Testis (tissue), 3 donors: ENCODE data around the gene ANKRD28. TPM values are rescaled to one million over a fixed set of nuclear protein-coding genes. Genes with fewer than 3 reads are reported as not detected.
A peak's percentile ranks its signal among the peaks of the same experiment; 100 is the strongest.

Source experiments
- DNase-seq: peaks from one replicate; pipeline ENCODE4 v3.0.0-alpha.2; 2019
- H3K27ac ChIP-seq, 2 donors: fragments of 200-600 bp; sonication (generic); one replicate each; pipeline ENCODE4 v1.5.1; 2019
- H3K27me3 ChIP-seq: fragments of 200-600 bp; sonication (generic); one replicate; pipeline ENCODE4 v1.5.1; 2019
- H3K36me3 ChIP-seq: fragments of 200-600 bp; sonication (generic); one replicate; pipeline ENCODE4 v1.5.1; 2017; ENCODE audit warnings: low read depth; ENCODE audit errors: missing control alignments
- H3K4me1 ChIP-seq: fragments of 200-600 bp; sonication (generic); one replicate; pipeline ENCODE4 v1.5.1; 2019
- H3K4me3 ChIP-seq, 2 donors: fragments of 200-600 bp; sonication (generic); one replicate each; pipeline ENCODE4 v1.5.1; 2017 to 2019
- H3K9me3 ChIP-seq: fragments of 200-600 bp; sonication (generic); one replicate; pipeline ENCODE4 v1.5.1; 2017
- CTCF ChIP-seq, 3 experiments: fragments of 450-650 bp in 2 of 3; fragments of 200-600 bp in 1 of 3; sonication (generic) in 1 of 3; IDR thresholded peaks; one replicate each; pipeline ENCODE4 v1.5.1; 2016 to 2019; ENCODE audit warnings: antibody characterized with exemption in 3 of 3, mild to moderate bottlenecking in 2 of 3, moderate library complexity in 1 of 3
- POLR2A ChIP-seq: fragments of 450-650 bp; IDR thresholded peaks from one replicate; pipeline ENCODE4 v1.6.1; 2017; ENCODE audit warnings: antibody characterized with exemption, mild to moderate bottlenecking, moderate library complexity
- WGBS, 2 donors: methylation state at CpG; one replicate each; pipeline ENCODE4 v1.1.5; 2018; 5-methylcytosine and 5-hydroxymethylcytosine counted together
- intact Hi-C: fragments of 100-400 bp; cut with DNase I; formaldehyde crosslinking; loops from one replicate; pipeline ENCODE4 v1.15.1; 2023; ENCODE audit warnings: low total_unique reads
- polyA plus RNA-seq: library from polyadenylated mRNA; stranded (reverse); fragments of 350-450 nt; fragmentation: Illumina TruSeq; extraction: RNeasy Lipid Tissue Mini Kit (QIAGEN cat#74804); gene quantifications from one replicate; pipeline ENCODE4 v1.2.3, GENCODE V29; 2014; ENCODE audit warnings: low read depth, low replicate concordance; ENCODE audit not compliant: insufficient read depth
- total RNA-seq, 2 donors: library from RNA; depleted of rRNA; stranded (reverse); fragments of >200 nt; gene quantifications; one replicate each; pipeline ENCODE4 v1.2.3, GENCODE V29; 2016

Gene ANKRD28
- total and polyA plus RNA-seq, 3 donors from 2014 or later = 82.8 to 96.3 (median 93.8) TPM

GRCh38 chr3:15723624-15723884 lies 74.2 kb downstream of the ANKRD28 start:
- H3K36me3 ChIP-seq = no peaks in the 10 kb centered on the region
- DNase-seq = no peak
- peak overlapping the region in 1 of 2 donors; percentile 37 for H3K27ac ChIP-seq
- no peaks in the 10 kb centered on the region for H3K4me1 ChIP-seq
- intact Hi-C loops = no loop called here
- H3K4me3 ChIP-seq = no peak overlapping the region
- no peak for TF ChIP-seq POLR2A
- no peak for TF ChIP-seq CTCF (IDR thresholded peaks at IDR 0.05)
- H3K27me3 ChIP-seq = no peaks in the 10 kb centered on the region
- H3K9me3 ChIP-seq = no peaks in the 10 kb centered on the region

GRCh38 chr3:15722877-15723623 lies 74.7 kb downstream of the ANKRD28 start:
- no peak overlapping the region for H3K4me3 ChIP-seq
- 51 to 56% methylated on average over 3 of the region's 3 CpGs for WGBS, 2 donors
- H3K36me3 ChIP-seq = no peaks in the 10 kb centered on the region
- TF ChIP-seq CTCF (IDR thresholded peaks at IDR 0.05) (no peak), POLR2A (no peak)
- peak overlapping the region in 1 of 2 donors; percentile 37 for H3K27ac ChIP-seq
- H3K9me3 ChIP-seq = no peaks in the 10 kb centered on the region
- no peaks in the 10 kb centered on the region for H3K4me1 ChIP-seq
- H3K27me3 ChIP-seq = no peaks in the 10 kb centered on the region
- no peak for DNase-seq
- intact Hi-C loops = no loop called here

- no peak for DNase-seq
- H3K36me3 ChIP-seq = no peaks in the 10 kb centered on the region
- H3K27ac ChIP-seq = no peak overlapping the region
- WGBS, 2 donors = 95% methylated on average over 3 of the region's 3 CpGs
- H3K27me3 ChIP-seq = no peaks in the 10 kb centered on the region
- H3K9me3 ChIP-seq = no peaks in the 10 kb centered on the region
- no peak overlapping the region for H3K4me3 ChIP-seq
- TF ChIP-seq POLR2A (no peak), CTCF (IDR thresholded peaks at IDR 0.05) (no peak)
- intact Hi-C loops = no loop called here
- no peaks in the 10 kb centered on the region for H3K4me1 ChIP-seq
Measured at GRCh38 chr3:15716178-15716577, 81.6 kb downstream of the ANKRD28 start.

- 92 to 94% methylated on average over 4 of the region's 4 CpGs for WGBS, 2 donors
- Histone ChIP-seq H3K27me3 (no peaks in the 10 kb centered on the region), H3K36me3 (no peaks in the 10 kb centered on the region), H3K4me1 (no peaks in the 10 kb centered on the region), H3K9me3 (no peaks in the 10 kb centered on the region), H3K4me3 (no peak overlapping the region), H3K27ac (no peak overlapping the region)
- intact Hi-C loops = no loop called here
- TF ChIP-seq POLR2A = no peak
- no peak for TF ChIP-seq CTCF (IDR thresholded peaks at IDR 0.05)
- DNase-seq = no peak
Measured at GRCh38 chr3:15714448-15714847, 83.3 kb downstream of the ANKRD28 start.

- intact Hi-C loops = no loop called here
- Histone ChIP-seq H3K27me3 (no peaks in the 10 kb centered on the region), H3K9me3 (no peaks in the 10 kb centered on the region), H3K27ac (no peak overlapping the region), H3K36me3 (no peaks in the 10 kb centered on the region), H3K4me1 (no peaks in the 10 kb centered on the region), H3K4me3 (no peak overlapping the region)
- DNase-seq = no peak
- WGBS, 2 donors = 91 to 92% methylated on average over 5 of the region's 5 CpGs
- no peak for TF ChIP-seq CTCF (IDR thresholded peaks at IDR 0.05)
- TF ChIP-seq POLR2A = no peak
Measured at GRCh38 chr3:15713364-15713763, 84.4 kb downstream of the ANKRD28 start.
